Panc1 (cell line): ENCODE results near the gene MSH3. TPM values are rescaled to one million over a fixed set of nuclear protein-coding genes. Genes with fewer than 3 reads are reported as not detected.

Experiments used
- ATAC-seq: fragments of 200-7000 bp; cut with Tn5 transposase; 2 replicates; pipeline ENCODE4 v1.9.1; 2020; ENCODE audit warnings: mild to moderate bottlenecking, moderate library complexity
- BruUV-seq: library from RNA; stranded (reverse); fragments of 400-500 nt; replicated peaks from 2 replicates; lab custom pipeline; 2021; lab: Mats Ljungman, UMichigan
- CTCF ChIA-PET: fragments of 300-600 bp; sonication (Branson Sonifier 250); formaldehyde crosslinking; loops from one replicate; lab custom pipeline; 2022; ENCODE audit warnings: antibody characterized with exemption; lab: Charles Lee
- POLR2A ChIA-PET: fragments of 300-600 bp; sonication (Branson Sonifier 250); formaldehyde crosslinking; loops from one replicate; lab custom pipeline; 2022; ENCODE audit warnings: antibody characterized with exemption; lab: Charles Lee
- DNase-seq: peaks from one replicate; pipeline ENCODE4 v3.0.0-alpha.2; 2010; ENCODE audit warnings: low read depth, low spot score
- H3K27ac ChIP-seq: 2 replicates; pipeline ENCODE4 v1.5.1; 2011; ENCODE audit warnings: mild to moderate bottlenecking, low read length, inconsistent platforms
- H3K27me3 ChIP-seq: fragments of 200-500 bp; sonication (Bioruptor generic); 2 replicates; pipeline ENCODE4 v1.6.0; 2014; ENCODE audit warnings: low read length, inconsistent platforms; ENCODE audit not compliant: control insufficient read depth, insufficient read depth
- H3K36me3 ChIP-seq: fragments of 200-500 bp; sonication (Bioruptor generic); 2 replicates; pipeline ENCODE4 v1.5.1; 2014; ENCODE audit warnings: inconsistent platforms, mild to moderate bottlenecking, low read length, moderate library complexity; ENCODE audit not compliant: control insufficient read depth, insufficient read depth
- H3K4me1 ChIP-seq: 2 replicates; pipeline ENCODE4 v1.5.1; 2011; ENCODE audit warnings: inconsistent platforms, mild to moderate bottlenecking, low read length, moderate library complexity; ENCODE audit not compliant: control insufficient read depth, insufficient read depth
- H3K4me3 ChIP-seq, 2 experiments: 2 replicates each; pipeline ENCODE4 v1.5.1; 2011 to 2012; ENCODE audit warnings: low read depth in 2 of 2, low read length in 2 of 2, mild to moderate bottlenecking in 2 of 2, inconsistent platforms in 1 of 2, moderate library complexity in 1 of 2
- H3K9me3 ChIP-seq: fragments of 200-500 bp; sonication (Bioruptor generic); 2 replicates; pipeline ENCODE4 v1.5.1; 2014; ENCODE audit warnings: low read depth, mild to moderate bottlenecking, inconsistent platforms, low read length, moderate library complexity; ENCODE audit not compliant: control insufficient read depth, insufficient read depth
- CTCF ChIP-seq: fragments of 450-650 bp; IDR thresholded peaks from 2 replicates; pipeline ENCODE4 v1.5.1; 2017; ENCODE audit warnings: mild to moderate bottlenecking
- POLR2AphosphoS5 ChIP-seq: IDR thresholded peaks from 2 replicates; pipeline ENCODE4 v1.6.1; 2012; ENCODE audit warnings: mild to moderate bottlenecking, low read depth, low read length, moderate library complexity
- REST ChIP-seq, 2 experiments: IDR thresholded peaks; 2 replicates each; pipeline ENCODE4 v1.6.1; 2011 to 2012; ENCODE audit warnings: low read depth in 2 of 2, control low read depth in 1 of 2, low read length in 1 of 2, mild to moderate bottlenecking in 1 of 2, moderate library complexity in 1 of 2; ENCODE audit not compliant: insufficient read depth in 1 of 2
- SIN3A ChIP-seq: IDR thresholded peaks from 2 replicates; pipeline ENCODE4 v1.6.1; 2012; ENCODE audit warnings: low read depth, mild to moderate bottlenecking, low read length, moderate library complexity, borderline replicate concordance; ENCODE audit not compliant: insufficient read depth
- TCF7L2 ChIP-seq: IDR thresholded peaks from 2 replicates; pipeline ENCODE4 v1.6.1; 2011; ENCODE audit warnings: mild to moderate bottlenecking, low read depth, low read length, inconsistent platforms
- in situ Hi-C: cut with HindIII; loops from 2 replicates; pipeline ENCODE4 v1.10.0; 2016; ENCODE audit warnings: low sequenced_read_pairs, low pct_unique_long_range_greater_than_20kb
- intact Hi-C: fragments of 100-400 bp; cut with micrococcal nuclease; formaldehyde crosslinking; loops from one replicate; pipeline ENCODE4 v1.10.0; 2022; ENCODE audit not compliant: unreplicated experiment
- total RNA-seq: library from RNA; stranded (reverse); gene quantifications from one replicate; pipeline ENCODE4 v1.2.1, GENCODE V29; 2021; ENCODE audit not compliant: unreplicated experiment

Gene MSH3
- total RNA-seq, 1 experiment from 2014 or later = 18.9 TPM

GRCh38 chr5:80704221-80704620, 49.8 kb downstream of the MSH3 start:
- Histone ChIP-seq H3K9me3 (no peaks in the 10 kb centered on the region), H3K4me1 (no peaks in the 10 kb centered on the region), H3K27ac (no peak overlapping the region), H3K27me3 (no peaks in the 10 kb centered on the region), H3K36me3 (no peaks in the 10 kb centered on the region), H3K4me3 (no peak overlapping the region)
- intact Hi-C loops = no loop called here
- CTCF ChIA-PET = no interaction called here
- no peak for DNase-seq
- TF ChIP-seq CTCF (no peak), REST (IDR thresholded peaks at IDR 0.05; ENCODE audit: insufficient read depth in 1 of 2, low read depth in 2 of 2, low read length in 1 of 2) (no peak), TCF7L2 (no peak), SIN3A (no peak), POLR2AphosphoS5 (no peak)
- BruUV-seq = no TSS peak
- in situ Hi-C loops = no loop called here
- no peak for ATAC-seq
- POLR2A ChIA-PET = no interaction called here

- CTCF ChIA-PET = no interaction called here
- intact Hi-C loops = no loop called here
Measured at GRCh38 chr5:80705216-80705769, 50.8 kb downstream of the MSH3 start.

GRCh38 chr5:80705801-80706200, 51.3 kb downstream of the MSH3 start:
- no peak for ATAC-seq
- no peaks in the 10 kb centered on the region for H3K4me1 ChIP-seq
- TF ChIP-seq CTCF (no peak), REST (IDR thresholded peaks at IDR 0.05; ENCODE audit: insufficient read depth in 1 of 2, low read depth in 2 of 2, low read length in 1 of 2) (no peak), SIN3A (no peak), POLR2AphosphoS5 (no peak), TCF7L2 (no peak)
- intact Hi-C loops (no loop called here), in situ Hi-C loops (no loop called here)
- no peaks in the 10 kb centered on the region for H3K36me3 ChIP-seq
- no peak overlapping the region for H3K27ac ChIP-seq
- H3K9me3 ChIP-seq = no peaks in the 10 kb centered on the region
- no peaks in the 10 kb centered on the region for H3K27me3 ChIP-seq
- no peak overlapping the region for H3K4me3 ChIP-seq
- no TSS peak for BruUV-seq
- ChIA-PET CTCF (no interaction called here), POLR2A (interaction anchor here (0.6 kb wide), 1 partner anchor 43 kb away, joined by 4 read pairs; no protein-coding TSS in a partner anchor)
- DNase-seq = no peak

More at GRCh38 chr5:80705216-80705769, 50.8 kb downstream of the MSH3 start:
- H3K4me3 ChIP-seq = no peak overlapping the region
- no peak for DNase-seq
- POLR2A ChIA-PET = no interaction called here
- no peaks in the 10 kb centered on the region for H3K36me3 ChIP-seq
- no peak overlapping the region for H3K27ac ChIP-seq
- TF ChIP-seq TCF7L2 (no peak), SIN3A (no peak)
- BruUV-seq = no TSS peak
- in situ Hi-C loops = no loop called here
- H3K27me3 ChIP-seq = no peaks in the 10 kb centered on the region
- H3K9me3 ChIP-seq = no peaks in the 10 kb centered on the region
- no peaks in the 10 kb centered on the region for H3K4me1 ChIP-seq
- no peak for ATAC-seq
